Loucy (cell line): ENCODE results near the gene EMSY.

Experiments
- H2AFZ ChIP-seq: fragments of 200-600 bp; sonication (generic); 2 replicates; pipeline ENCODE4 v1.6.0; 2016; ENCODE audit warnings: antibody characterized with exemption, mild to moderate bottlenecking, low read length, moderate library complexity
- H3F3A ChIP-seq: fragments of 200-600 bp; 2 replicates; pipeline ENCODE4 v1.6.0; 2016; ENCODE audit warnings: antibody characterized with exemption, low read depth, mild to moderate bottlenecking
- H3K27me3 ChIP-seq: fragments of 200-600 bp; sonication (generic); 2 replicates; pipeline ENCODE4 v1.6.1; 2014; ENCODE audit warnings: low read length, mild to moderate bottlenecking; ENCODE audit not compliant: insufficient read depth, poor library complexity, severe bottlenecking
- H3K36me3 ChIP-seq: fragments of 200-600 bp; sonication (generic); 2 replicates; pipeline ENCODE4 v1.6.1; 2016; ENCODE audit warnings: low read length; ENCODE audit not compliant: insufficient read depth
- H3K4me1 ChIP-seq: fragments of 200-600 bp; sonication (generic); 2 replicates; pipeline ENCODE4 v1.5.1; 2014; ENCODE audit warnings: low read length, mild to moderate bottlenecking; ENCODE audit not compliant: insufficient read depth, poor library complexity, severe bottlenecking
- H3K4me2 ChIP-seq: fragments of 200-600 bp; sonication (generic); 2 replicates; pipeline ENCODE4 v1.6.0; 2014; ENCODE audit warnings: antibody characterized with exemption, low read length, low read depth, mild to moderate bottlenecking; ENCODE audit not compliant: poor library complexity, severe bottlenecking
- H3K4me3 ChIP-seq: fragments of 200-600 bp; sonication (generic); 2 replicates; pipeline ENCODE4 v1.5.1; 2014; ENCODE audit warnings: low read length, mild to moderate bottlenecking, mixed read lengths; ENCODE audit not compliant: poor library complexity, severe bottlenecking
- H3K79me2 ChIP-seq: fragments of 200-600 bp; sonication (generic); 2 replicates; pipeline ENCODE4 v1.6.1; 2014; ENCODE audit warnings: low read length; ENCODE audit not compliant: insufficient read depth
- H3K9ac ChIP-seq: fragments of 200-600 bp; sonication (generic); 2 replicates; pipeline ENCODE4 v1.6.0; 2014; ENCODE audit warnings: mild to moderate bottlenecking, low read depth, low read length, moderate library complexity; ENCODE audit not compliant: poor library complexity, severe bottlenecking
- H3K9me2 ChIP-seq: fragments of 200-600 bp; sonication (generic); replicated peaks from 2 replicates; pipeline ENCODE4 v1.6.1; 2016; ENCODE audit warnings: low read depth, low read length, mixed read lengths
- H3K9me3 ChIP-seq: fragments of 200-600 bp; sonication (generic); 2 replicates; pipeline ENCODE4 v1.6.1; 2014; ENCODE audit warnings: mild to moderate bottlenecking, antibody characterized with exemption, low read length, low read depth; ENCODE audit not compliant: insufficient read depth
- H4K20me1 ChIP-seq: fragments of 200-600 bp; sonication (generic); 2 replicates; pipeline ENCODE4 v1.6.0; 2014; ENCODE audit warnings: antibody characterized with exemption, low read length, mild to moderate bottlenecking; ENCODE audit not compliant: insufficient read depth, poor library complexity, severe bottlenecking
- CTCF ChIP-seq: fragments of 200-600 bp; sonication (generic); conservative IDR thresholded peaks from 2 replicates; pipeline ENCODE4 v1.5.1; 2014; ENCODE audit warnings: mild to moderate bottlenecking, antibody characterized with exemption, low read length
- EZH2phosphoT487 ChIP-seq: fragments of 200-600 bp; IDR thresholded peaks from 2 replicates; pipeline ENCODE4 v1.6.1; 2018; ENCODE audit warnings: antibody characterized with exemption, mild to moderate bottlenecking, moderate library complexity, borderline replicate concordance

The EMSY gene

GRCh38 chr11:76566811-76567210 lies 122.0 kb downstream of the EMSY start:
- no peak overlapping the region for H3K9ac ChIP-seq
- TF ChIP-seq EZH2phosphoT487 (no peak), CTCF (no peak)
- no peak overlapping the region for H3K4me3 ChIP-seq
- H3K79me2 ChIP-seq: no peaks in the 10 kb centered on the region
- H2AFZ ChIP-seq: no peak overlapping the region
- no peaks in the 10 kb centered on the region for H3K27me3 ChIP-seq
- H3F3A ChIP-seq: no peaks in the 10 kb centered on the region
- peaks cover 6% of the 10 kb centered on the region for H3K4me1 ChIP-seq
- H4K20me1 ChIP-seq: no peaks in the 10 kb centered on the region
- no peaks in the 10 kb centered on the region for H3K9me2 ChIP-seq
- H3K9me3 ChIP-seq: no peaks in the 10 kb centered on the region
- no peaks in the 10 kb centered on the region for H3K36me3 ChIP-seq
- H3K4me2 ChIP-seq: no peak overlapping the region

- H3K27me3 ChIP-seq: no peaks in the 10 kb centered on the region
- H3K36me3 ChIP-seq: no peaks in the 10 kb centered on the region
- no peaks in the 10 kb centered on the region for H3F3A ChIP-seq
- H3K9ac ChIP-seq: no peak overlapping the region
- H3K79me2 ChIP-seq: no peaks in the 10 kb centered on the region
- no peaks in the 10 kb centered on the region for H4K20me1 ChIP-seq
- no peak for TF ChIP-seq EZH2phosphoT487
- no peak for TF ChIP-seq CTCF
- H3K4me2 ChIP-seq: no peak overlapping the region
- H3K4me1 ChIP-seq: peaks cover 6% of the 10 kb centered on the region
- H2AFZ ChIP-seq: no peak overlapping the region
- no peak overlapping the region for H3K4me3 ChIP-seq
- H3K9me3 ChIP-seq: no peaks in the 10 kb centered on the region
- H3K9me2 ChIP-seq: no peaks in the 10 kb centered on the region
Observed at GRCh38 chr11:76567261-76567660, 122.4 kb downstream of the EMSY start.

- no peak overlapping the region for H2AFZ ChIP-seq
- H3K4me3 ChIP-seq: no peak overlapping the region
- H4K20me1 ChIP-seq: no peaks in the 10 kb centered on the region
- no peaks in the 10 kb centered on the region for H3K9me2 ChIP-seq
- H3K9me3 ChIP-seq: no peaks in the 10 kb centered on the region
- H3K36me3 ChIP-seq: no peaks in the 10 kb centered on the region
- peaks cover 6% of the 10 kb centered on the region for H3K4me1 ChIP-seq
- no peaks in the 10 kb centered on the region for H3F3A ChIP-seq
- no peaks in the 10 kb centered on the region for H3K27me3 ChIP-seq
- no peaks in the 10 kb centered on the region for H3K79me2 ChIP-seq
- H3K9ac ChIP-seq: no peak overlapping the region
- no peak for TF ChIP-seq EZH2phosphoT487
- TF ChIP-seq CTCF: no peak
- H3K4me2 ChIP-seq: no peak overlapping the region
Observed at GRCh38 chr11:76568139-76568538, 123.3 kb downstream of the EMSY start.
